Neuron (in vitro differentiated cells): ENCODE measurements around the gene ZBTB46.
A peak's percentile ranks its signal among the peaks of the same experiment; 100 is the strongest.

ENCODE experiments used
- H2AFZ ChIP-seq: one replicate; pipeline ENCODE4 v1.6.1; 2013; ENCODE audit warnings: low read depth, mild to moderate bottlenecking, inconsistent platforms, low read length, moderate library complexity
- H3K27me3 ChIP-seq: one replicate; pipeline ENCODE4 v1.6.1; 2013; ENCODE audit warnings: low read length; ENCODE audit not compliant: insufficient read depth
- H3K36me3 ChIP-seq: one replicate; pipeline ENCODE4 v1.6.1; 2013; ENCODE audit warnings: low read length; ENCODE audit not compliant: insufficient read depth
- H3K4me1 ChIP-seq: one replicate; pipeline ENCODE4 v1.6.1; 2013; ENCODE audit warnings: low read length; ENCODE audit not compliant: insufficient read depth
- H3K4me3 ChIP-seq: 2 replicates; pipeline ENCODE4 v1.5.1; 2013; ENCODE audit warnings: mild to moderate bottlenecking, low read length, moderate library complexity
- H3K9me3 ChIP-seq: one replicate; pipeline ENCODE4 v1.6.1; 2013; ENCODE audit warnings: low read length

Gene ZBTB46

GRCh38 chr20:63840405-63840828 lies 9.4 kb upstream of the ZBTB46 start:
- peaks cover 1% of the 10 kb centered on the region for H3K4me1 ChIP-seq
- no peak overlapping the region for H3K4me3 ChIP-seq
- H3K27me3 ChIP-seq: no peaks in the 10 kb centered on the region
- H3K9me3 ChIP-seq: no peaks in the 10 kb centered on the region
- no peak overlapping the region for H2AFZ ChIP-seq
- no peaks in the 10 kb centered on the region for H3K36me3 ChIP-seq

GRCh38 chr20:63839620-63840019 lies 8.6 kb upstream of the ZBTB46 start:
- no peak overlapping the region for H2AFZ ChIP-seq
- no peaks in the 10 kb centered on the region for H3K36me3 ChIP-seq
- no peaks in the 10 kb centered on the region for H3K9me3 ChIP-seq
- H3K4me1 ChIP-seq: peaks cover 6% of the 10 kb centered on the region
- H3K27me3 ChIP-seq: no peaks in the 10 kb centered on the region
- H3K4me3 ChIP-seq: no peak overlapping the region

- Histone ChIP-seq H3K27me3 (no peaks in the 10 kb centered on the region), H2AFZ (no peak overlapping the region), H3K4me3 (no peak overlapping the region)
Observed at GRCh38 chr20:63837479-63837878, 6.4 kb upstream of the ZBTB46 start.

GRCh38 chr20:63836458-63837344 lies 5.6 kb upstream of the ZBTB46 start:
- peaks cover 19% of the 10 kb centered on the region for H3K4me1 ChIP-seq
- no peaks in the 10 kb centered on the region for H3K36me3 ChIP-seq
- H3K27me3 ChIP-seq: no peaks in the 10 kb centered on the region
- H2AFZ ChIP-seq: no peak overlapping the region
- no peaks in the 10 kb centered on the region for H3K9me3 ChIP-seq
- no peak overlapping the region for H3K4me3 ChIP-seq

More at GRCh38 chr20:63837479-63837878, 6.4 kb upstream of the ZBTB46 start:
- Histone ChIP-seq H3K4me1 (peaks cover 19% of the 10 kb centered on the region), H3K36me3 (no peaks in the 10 kb centered on the region), H3K9me3 (no peaks in the 10 kb centered on the region)

- H3K4me1 ChIP-seq: peaks cover 19% of the 10 kb centered on the region
- no peak overlapping the region for H2AFZ ChIP-seq
- no peaks in the 10 kb centered on the region for H3K27me3 ChIP-seq
- H3K36me3 ChIP-seq: no peaks in the 10 kb centered on the region
- H3K9me3 ChIP-seq: no peaks in the 10 kb centered on the region
- no peak overlapping the region for H3K4me3 ChIP-seq
Observed at GRCh38 chr20:63835021-63835858, 4.2 kb upstream of the ZBTB46 start.

- no peaks in the 10 kb centered on the region for H3K27me3 ChIP-seq
- H3K4me3 ChIP-seq: no peak overlapping the region
- peaks cover 25% of the 10 kb centered on the region for H3K4me1 ChIP-seq
- no peaks in the 10 kb centered on the region for H3K36me3 ChIP-seq
- H2AFZ ChIP-seq: no peak overlapping the region
- no peaks in the 10 kb centered on the region for H3K9me3 ChIP-seq
Observed at GRCh38 chr20:63834491-63834880, 3.4 kb upstream of the ZBTB46 start.

GRCh38 chr20:63833776-63834490 lies 2.9 kb upstream of the ZBTB46 start:
- peaks cover 31% of the 10 kb centered on the region for H3K4me1 ChIP-seq
- no peak overlapping the region for H3K4me3 ChIP-seq
- no peak overlapping the region for H2AFZ ChIP-seq
- H3K36me3 ChIP-seq: no peaks in the 10 kb centered on the region
- no peaks in the 10 kb centered on the region for H3K27me3 ChIP-seq
- no peaks in the 10 kb centered on the region for H3K9me3 ChIP-seq

GRCh38 chr20:63831993-63832686 lies 1.1 kb upstream of the ZBTB46 start:
- no peak overlapping the region for H2AFZ ChIP-seq
- H3K27me3 ChIP-seq: no peaks in the 10 kb centered on the region
- H3K4me1 ChIP-seq: peaks cover 39% of the 10 kb centered on the region
- no peak overlapping the region for H3K4me3 ChIP-seq
- no peaks in the 10 kb centered on the region for H3K9me3 ChIP-seq
- H3K36me3 ChIP-seq: no peaks in the 10 kb centered on the region

GRCh38 chr20:63831646-63831992 lies 555 bp upstream of the ZBTB46 start:
- peak overlapping the region; percentile 16 for H3K4me3 ChIP-seq
- H3K27me3 ChIP-seq: no peaks in the 10 kb centered on the region
- no peaks in the 10 kb centered on the region for H3K9me3 ChIP-seq
- H3K4me1 ChIP-seq: peaks cover 39% of the 10 kb centered on the region
- no peak overlapping the region for H2AFZ ChIP-seq
- H3K36me3 ChIP-seq: no peaks in the 10 kb centered on the region

- peak overlapping the region; percentile 75 for H2AFZ ChIP-seq
- peak overlapping the region; percentile 83 for H3K4me3 ChIP-seq
- H3K9me3 ChIP-seq: no peaks in the 10 kb centered on the region
- H3K36me3 ChIP-seq: no peaks in the 10 kb centered on the region
- H3K27me3 ChIP-seq: no peaks in the 10 kb centered on the region
- H3K4me1 ChIP-seq: peaks cover 36% of the 10 kb centered on the region
Observed at GRCh38 chr20:63829945-63830835, 874 bp downstream of the ZBTB46 start.

GRCh38 chr20:63829603-63829944 lies 1.5 kb downstream of the ZBTB46 start:
- Histone ChIP-seq H3K4me3 (peak overlapping the region; percentile 83), H3K36me3 (no peaks in the 10 kb centered on the region), H3K9me3 (no peaks in the 10 kb centered on the region), H3K4me1 (peaks cover 33% of the 10 kb centered on the region), H3K27me3 (no peaks in the 10 kb centered on the region), H2AFZ (peak overlapping the region; percentile 75)

GRCh38 chr20:63828951-63829350 lies 2.1 kb downstream of the ZBTB46 start:
- Histone ChIP-seq H3K4me3 (peak overlapping the region; percentile 83), H3K27me3 (no peaks in the 10 kb centered on the region), H3K9me3 (no peaks in the 10 kb centered on the region), H2AFZ (no peak overlapping the region), H3K4me1 (peaks cover 26% of the 10 kb centered on the region), H3K36me3 (no peaks in the 10 kb centered on the region)
